A673 (cell line): Measurements from ENCODE around the gene DGKZ. TPM values are rescaled to one million over a fixed set of nuclear protein-coding genes. Genes with fewer than 3 reads are reported as not detected.

Experiments
- BruUV-seq: library from RNA; stranded (reverse); fragments of 400-500 nt; replicated peaks from 2 replicates; lab custom pipeline; 2021; lab: Mats Ljungman, UMichigan
- CTCF ChIA-PET: fragments of 300-600 bp; sonication (Branson Sonifier 250); formaldehyde crosslinking; loops from one replicate; lab custom pipeline; 2022; ENCODE audit warnings: antibody characterized with exemption; lab: Charles Lee
- POLR2A ChIA-PET: fragments of 300-600 bp; sonication (Branson Sonifier 250); formaldehyde crosslinking; loops from one replicate; lab custom pipeline; 2022; ENCODE audit warnings: antibody characterized with exemption; ENCODE audit not compliant: low non-redundant PET; lab: Charles Lee
- DNase-seq: peaks from one replicate; pipeline ENCODE4 v3.0.0-alpha.2; 2015; ENCODE audit warnings: low spot score
- H3K27ac ChIP-seq: fragments of 200-600 bp; sonication (generic); 2 replicates; pipeline ENCODE4 v1.5.1; 2016; ENCODE audit warnings: mixed run types, low read depth, mild to moderate bottlenecking, mixed read lengths, antibody characterized with exemption, low read length; ENCODE audit not compliant: poor library complexity, severe bottlenecking
- H3K27me3 ChIP-seq: fragments of 200-600 bp; sonication (generic); replicated peaks from 2 replicates; pipeline ENCODE4 v1.6.1; 2017; ENCODE audit warnings: mixed run types, low read depth, mild to moderate bottlenecking, mixed read lengths, antibody characterized with exemption, low read length; ENCODE audit not compliant: insufficient read depth, poor library complexity
- H3K36me3 ChIP-seq: fragments of 200-600 bp; sonication (generic); 2 replicates; pipeline ENCODE4 v1.6.1; 2016; ENCODE audit warnings: mixed run types, mild to moderate bottlenecking, mixed read lengths, antibody characterized with exemption, low read length; ENCODE audit not compliant: insufficient read depth, poor library complexity, severe bottlenecking
- H3K4me1 ChIP-seq: fragments of 200-600 bp; sonication (generic); 2 replicates; pipeline ENCODE4 v1.6.1; 2017; ENCODE audit warnings: mixed run types, mild to moderate bottlenecking, mixed read lengths, antibody characterized with exemption, low read length; ENCODE audit not compliant: insufficient read depth, poor library complexity, severe bottlenecking
- H3K4me3 ChIP-seq: fragments of 200-600 bp; sonication (generic); 2 replicates; pipeline ENCODE4 v1.5.1; 2016; ENCODE audit warnings: low read depth, mixed run types, mild to moderate bottlenecking, mixed read lengths, low read length; ENCODE audit not compliant: poor library complexity, severe bottlenecking
- H3K9me3 ChIP-seq: fragments of 200-600 bp; sonication (generic); 2 replicates; pipeline ENCODE4 v1.6.1; 2016; ENCODE audit warnings: mixed run types, low read depth, mild to moderate bottlenecking, mixed read lengths, antibody characterized with exemption, low read length; ENCODE audit not compliant: poor library complexity, severe bottlenecking
- CTCF ChIP-seq: fragments of 300-800, 200-600 bp; sonication (generic); conservative IDR thresholded peaks from 2 replicates; pipeline ENCODE4 v1.5.1; 2017; ENCODE audit warnings: low read depth, mild to moderate bottlenecking, antibody characterized with exemption, low read length, moderate library complexity, mixed read lengths
- EZH2 ChIP-seq: fragments of 200-600 bp; sonication (generic); IDR thresholded peaks from 2 replicates; pipeline ENCODE4 v1.6.1; 2017; ENCODE audit warnings: borderline replicate concordance, low read depth, mild to moderate bottlenecking, mixed read lengths, antibody characterized with exemption, low read length; ENCODE audit not compliant: poor library complexity, severe bottlenecking
- intact Hi-C: fragments of 100-400 bp; cut with micrococcal nuclease; formaldehyde crosslinking; loops from one replicate; pipeline ENCODE4 v1.10.0; 2022; ENCODE audit not compliant: unreplicated experiment
- total RNA-seq: library from RNA; stranded (reverse); gene quantifications from 2 replicates; pipeline ENCODE4 v1.2.3, GENCODE V29; 2021

The DGKZ gene
- total RNA-seq, 1 experiment from 2014 or later = 145 TPM

- POLR2A ChIA-PET = interaction anchor here (0.7 to 1.0 kb wide), 2 partner anchors 19 to 65 kb away, joined by 3 to 4 read pairs; no protein-coding TSS in a partner anchor
- Histone ChIP-seq H3K9me3 (no peaks in the 10 kb centered on the region), H3K27me3 (no peaks in the 10 kb centered on the region), H3K4me3 (no peak overlapping the region), H3K36me3 (no peaks in the 10 kb centered on the region), H3K4me1 (no peaks in the 10 kb centered on the region), H3K27ac (no peak overlapping the region)
- no peak for TF ChIP-seq CTCF
- TF ChIP-seq EZH2 = no peak
- CTCF ChIA-PET = interaction anchor here (0.6 to 12.8 kb wide), 6 partner anchors 11 to 466 kb away, joined by 3 to 205 read pairs (median 4); no protein-coding TSS in a partner anchor
- no TSS peak for BruUV-seq
- DNase-seq = no peak
- intact Hi-C loops = loop anchor here (1.0 to 2.0 kb wide), 2 partner anchors 69 to 343 kb away; no protein-coding TSS in a partner anchor
Observed at GRCh38 chr11:46307785-46308341, 39.4 kb upstream of the DGKZ start.

GRCh38 chr11:46308631-46309419, 38.4 kb upstream of the DGKZ start:
- CTCF ChIA-PET = interaction anchor here (0.5 to 12.8 kb wide), 9 partner anchors 9 to 342 kb away, joined by 3 to 205 read pairs (median 3); no protein-coding TSS in a partner anchor
- Histone ChIP-seq H3K36me3 (no peaks in the 10 kb centered on the region), H3K27ac (no peak overlapping the region), H3K27me3 (no peaks in the 10 kb centered on the region), H3K4me1 (no peaks in the 10 kb centered on the region), H3K9me3 (no peaks in the 10 kb centered on the region), H3K4me3 (no peak overlapping the region)
- POLR2A ChIA-PET = interaction anchor here (0.5 to 1.0 kb wide), 3 partner anchors 20 to 67 kb away, joined by 3 to 10 read pairs (median 4); no protein-coding TSS in a partner anchor
- peak; percentile 89 for DNase-seq
- intact Hi-C loops = loop anchor here (1.0 to 2.0 kb wide), 2 partner anchors 70 to 344 kb away; no protein-coding TSS in a partner anchor
- TF ChIP-seq CTCF (peak; percentile 100), EZH2 (no peak)
- no TSS peak for BruUV-seq

- ChIA-PET POLR2A (interaction anchor here (0.5 kb wide), 1 partner anchor 68 kb away, joined by 10 read pairs; no protein-coding TSS in a partner anchor), CTCF (interaction anchor here (0.5 to 12.8 kb wide), 6 partner anchors 10 to 192 kb away, joined by 3 to 205 read pairs (median 4); no protein-coding TSS in a partner anchor)
- Histone ChIP-seq H3K27me3 (no peaks in the 10 kb centered on the region), H3K36me3 (no peaks in the 10 kb centered on the region), H3K4me3 (no peak overlapping the region), H3K9me3 (no peaks in the 10 kb centered on the region), H3K27ac (no peak overlapping the region), H3K4me1 (no peaks in the 10 kb centered on the region)
- BruUV-seq = no TSS peak
- no peak for DNase-seq
- TF ChIP-seq CTCF (no peak), EZH2 (no peak)
- intact Hi-C loops = loop anchor here (2.0 to 10.0 kb wide), 2 partner anchors 345 to 425 kb away; partner anchors contain the start of gene MAPK8IP1
Observed at GRCh38 chr11:46309814-46310259, 37.4 kb upstream of the DGKZ start.
